Measurements from ENCODE around the gene BLTP2. TPM values are rescaled to one million over a fixed set of nuclear protein-coding genes. Genes with fewer than 3 reads are reported as not detected.
A peak's percentile ranks its signal among the peaks of the same experiment; 100 is the strongest.
"Not testable (repeated sequence)": the region's sequence is repeated elsewhere in the genome, so short reads cannot be mapped to it uniquely, and the experiment has no call there.

BLTP2 gene
- total RNA-seq, 2 experiments from 2014 or later, result 163 to 186 TPM

GRCh38 chr17:28612531-28612930, 32.4 kb downstream of the BLTP2 start:
- CTCF ChIA-PET, result interaction anchor here (0.8 to 2.2 kb wide), 15 partner anchors 10 to 118 kb away, joined by 3 to 14 read pairs (median 5); no protein-coding TSS in a partner anchor
- no peak for ATAC-seq

GRCh38 chr17:28610376-28610775, 34.6 kb downstream of the BLTP2 start:
- Mint-ChIP-seq H3K4me1 (no peaks in the 10 kb centered on the region), H3K27me3 (no peaks in the 10 kb centered on the region), H3K9me3 (ENCODE audit: low read depth) (no peaks in the 10 kb centered on the region), H3K27ac (no peak overlapping the region), H3K36me3 (peaks cover 19% of the 10 kb centered on the region), H3K4me3 (no peak overlapping the region)
- ATAC-seq (no peak), DNase-seq (no peak)
- CTCF ChIA-PET, result interaction anchor here (1.0 to 4.3 kb wide), 3 partner anchors 9 to 34 kb away, joined by 3 to 10 read pairs (median 3); no protein-coding TSS in a partner anchor

More at GRCh38 chr17:28612531-28612930, 32.4 kb downstream of the BLTP2 start:
- no peak overlapping the region for H3K27ac Mint-ChIP-seq
- no peak for DNase-seq
- no peak overlapping the region for H3K4me3 Mint-ChIP-seq
- H3K27me3 Mint-ChIP-seq, result no peaks in the 10 kb centered on the region
- no peaks in the 10 kb centered on the region for H3K4me1 Mint-ChIP-seq
- no peaks in the 10 kb centered on the region for H3K9me3 Mint-ChIP-seq (ENCODE audit: low read depth)
- peaks cover 33% of the 10 kb centered on the region for H3K36me3 Mint-ChIP-seq

GRCh38 chr17:28604031-28604430, 40.9 kb downstream of the BLTP2 start:
- H3K4me3 Mint-ChIP-seq; H3K27ac Mint-ChIP-seq; H3K27me3 Mint-ChIP-seq; H3K36me3 Mint-ChIP-seq; CTCF ChIA-PET; DNase-seq; ATAC-seq; H3K9me3 Mint-ChIP-seq (ENCODE audit: low read depth); H3K4me1 Mint-ChIP-seq: not testable (repeated sequence)

GRCh38 chr17:28599311-28600184, 45.4 kb downstream of the BLTP2 start:
- Mint-ChIP-seq H3K4me1 (peaks cover 20% of the 10 kb centered on the region), H3K27me3 (no peaks in the 10 kb centered on the region), H3K27ac (peak overlapping the region; percentile 99), H3K36me3 (peaks cover 10% of the 10 kb centered on the region), H3K9me3 (ENCODE audit: low read depth) (no peaks in the 10 kb centered on the region), H3K4me3 (peak overlapping the region; percentile 92)
- DNase-seq, result peak; percentile 73
- peak; percentile 61 for ATAC-seq
- CTCF ChIA-PET, result interaction anchor here (0.9 to 1.7 kb wide), 7 partner anchors 11 to 120 kb away, joined by 3 to 8 read pairs (median 3); partner anchors contain the start of gene RPL23A

GRCh38 chr17:28598799-28599310, 46.1 kb downstream of the BLTP2 start, which contains the start of gene SPAG5:
SPAG5 (minus strand) TSS chr17:28599025; CDS start chr17:28598946, 79 bp downstream.
- peak within 1 kb of the TSS; percentile 99 for H3K27ac Mint-ChIP-seq
- H3K4me3 Mint-ChIP-seq, result peak within 1 kb of the TSS; percentile 92
- H3K9me3 Mint-ChIP-seq (ENCODE audit: low read depth), result no peaks in the 10 kb centered on the region
- no peaks in the 10 kb centered on the region for H3K27me3 Mint-ChIP-seq
- ATAC-seq (peak; percentile 93), DNase-seq (peak; percentile 96)
- H3K36me3 Mint-ChIP-seq, result peaks cover 12% of the 10 kb centered on the region
- peaks cover 20% of the 10 kb centered on the region for H3K4me1 Mint-ChIP-seq
- CTCF ChIA-PET, result interaction anchor here (0.9 to 1.5 kb wide), 9 partner anchors 14 to 63 kb away, joined by 3 to 8 read pairs (median 4); partner anchors contain the start of genes ALDOC, BLTP2, SDF2 and SUPT6H

- DNase-seq (no peak), ATAC-seq (no peak)
- peaks cover 21% of the 10 kb centered on the region for H3K4me1 Mint-ChIP-seq
- CTCF ChIA-PET, result interaction anchor here (0.7 to 1.5 kb wide), 9 partner anchors 14 to 63 kb away, joined by 3 to 5 read pairs (median 4); partner anchors contain the start of genes ALDOC, BLTP2, SDF2 and SUPT6H
- H3K27me3 Mint-ChIP-seq, result no peaks in the 10 kb centered on the region
- peak overlapping the region; percentile 99 for H3K27ac Mint-ChIP-seq
- H3K9me3 Mint-ChIP-seq (ENCODE audit: low read depth), result no peaks in the 10 kb centered on the region
- H3K4me3 Mint-ChIP-seq, result peak overlapping the region; percentile 92
- H3K36me3 Mint-ChIP-seq, result peaks cover 13% of the 10 kb centered on the region
Measured at GRCh38 chr17:28598389-28598788, 46.6 kb downstream of the BLTP2 start.

- no peaks in the 10 kb centered on the region for H3K27me3 Mint-ChIP-seq
- H3K4me1 Mint-ChIP-seq, result peaks cover 25% of the 10 kb centered on the region
- DNase-seq, result no peak
- H3K9me3 Mint-ChIP-seq (ENCODE audit: low read depth), result no peaks in the 10 kb centered on the region
- peak overlapping the region; percentile 99 for H3K27ac Mint-ChIP-seq
- no peak for ATAC-seq
- peak overlapping the region; percentile 92 for H3K4me3 Mint-ChIP-seq
- H3K36me3 Mint-ChIP-seq, result peaks cover 19% of the 10 kb centered on the region
- CTCF ChIA-PET, result interaction anchor here (0.7 to 1.5 kb wide), 8 partner anchors 15 to 64 kb away, joined by 3 to 5 read pairs (median 4); partner anchors contain the start of genes ALDOC, BLTP2, SDF2 and SUPT6H
Measured at GRCh38 chr17:28597606-28598383, 47.2 kb downstream of the BLTP2 start.

Other genes with a start within 250 kb of the BLTP2 start
- gene SLC46A1, start 238.9 kb downstream of the BLTP2 start, total RNA-seq, result 1 to 10 TPM; 3.0 to 5.3 TPM
- not detected for gene SLC13A2, start 171.5 kb downstream of the BLTP2 start, total RNA-seq
- not detected for gene FOXN1, start 138.8 kb downstream of the BLTP2 start, total RNA-seq
- gene UNC119, start 92.5 kb downstream of the BLTP2 start, total RNA-seq, result 10 to 100 TPM; 41.2 to 59.0 TPM
- gene PIGS, start 73.6 kb downstream of the BLTP2 start, total RNA-seq, result 10 to 100 TPM; 61.0 to 66.2 TPM
- 10 to 100 TPM; 36.9 to 52.0 TPM for gene ALDOC, start 68.3 kb downstream of the BLTP2 start, total RNA-seq
- 100 to 1,000 TPM; 151 to 197 TPM for gene SPAG5, start 46.1 kb downstream of the BLTP2 start, total RNA-seq
- 10 to 100 TPM; 25.4 to 28.2 TPM for gene RSKR, start 31.0 kb downstream of the BLTP2 start, total RNA-seq
- gene SDF2, start 16.7 kb upstream of the BLTP2 start, total RNA-seq, result 10 to 100 TPM; 45.9 to 48.9 TPM
- gene SUPT6H, start 17.0 kb upstream of the BLTP2 start, total RNA-seq, result 10 to 100 TPM; 64.7 to 81.2 TPM
- gene PROCA1, start 66.7 kb upstream of the BLTP2 start, total RNA-seq, result 1 to 10 TPM; 6.1 to 9.0 TPM
- 1 to 10 TPM; 5.6 to 8.3 TPM for gene RAB34, start 72.7 kb upstream of the BLTP2 start, total RNA-seq
- gene RPL23A, start 74.8 kb upstream of the BLTP2 start, total RNA-seq, result 1,000 to 10,000 TPM; 1,823 to 1,960 TPM
- gene TLCD1, start 81.1 kb upstream of the BLTP2 start, total RNA-seq, result 1 to 10 TPM; 3.2 to 5.6 TPM
- 1 to 10 TPM; 3.6 to 5.1 TPM for gene NEK8, start 83.6 kb upstream of the BLTP2 start, total RNA-seq
- 100 to 1,000 TPM in 1 of 2 experiments, 10 to 100 TPM in 1; 60.1 to 107 TPM for gene TRAF4, start 98.9 kb upstream of the BLTP2 start, total RNA-seq
- 10 to 100 TPM; 14.5 to 19.6 TPM for gene FAM222B, start 197.6 kb upstream of the BLTP2 start, total RNA-seq
- 10 to 100 TPM; 46.1 to 50.6 TPM for gene ERAL1, start 209.9 kb upstream of the BLTP2 start, total RNA-seq